Spleen (tissue), 7 donors: ENCODE results near the gene SLC12A6.
A peak's percentile ranks its signal among the peaks of the same experiment; 100 is the strongest.

Source experiments
- POLR2A ChIP-seq, 3 donors: fragments of 450-650 bp; IDR thresholded peaks; one replicate each; pipeline ENCODE4 v1.5.1; 2017; ENCODE audit warnings: antibody characterized with exemption in 3 of 3, mild to moderate bottlenecking in 1 of 3
- POLR2AphosphoS5 ChIP-seq, 3 donors: sonication (generic); formaldehyde crosslinking; IDR thresholded peaks; one replicate each; pipeline ENCODE4 v1.5.1; 2017; ENCODE audit warnings: antibody characterized with exemption in 3 of 3
- TF ChIP-seq, protein P1 (sequence below), 11 experiments: fragments of 200-600 bp in 7 of 11; fragments of 450-650 bp in 4 of 11; sonication (generic) in 4 of 11; IDR thresholded peaks in 8 of 11; conservative IDR thresholded peaks in 3 of 11; 1 replicate in 7 of 11; 2 replicates in 4 of 11; pipeline versions ENCODE4 v1.4.0 to v1.8.0; 2016 to 2021; ENCODE audit warnings: antibody characterized with exemption in 11 of 11, inconsistent platforms in 4 of 11, mild to moderate bottlenecking in 1 of 11
- donor health status: DM: no; HTN: no; CAD: no; lungs with moderate emphysema.
- donor health status: DM: no; HTN: no; CAD: no.
- donor health status: DM: no; HTN: no; CAD: no.

DNA sequence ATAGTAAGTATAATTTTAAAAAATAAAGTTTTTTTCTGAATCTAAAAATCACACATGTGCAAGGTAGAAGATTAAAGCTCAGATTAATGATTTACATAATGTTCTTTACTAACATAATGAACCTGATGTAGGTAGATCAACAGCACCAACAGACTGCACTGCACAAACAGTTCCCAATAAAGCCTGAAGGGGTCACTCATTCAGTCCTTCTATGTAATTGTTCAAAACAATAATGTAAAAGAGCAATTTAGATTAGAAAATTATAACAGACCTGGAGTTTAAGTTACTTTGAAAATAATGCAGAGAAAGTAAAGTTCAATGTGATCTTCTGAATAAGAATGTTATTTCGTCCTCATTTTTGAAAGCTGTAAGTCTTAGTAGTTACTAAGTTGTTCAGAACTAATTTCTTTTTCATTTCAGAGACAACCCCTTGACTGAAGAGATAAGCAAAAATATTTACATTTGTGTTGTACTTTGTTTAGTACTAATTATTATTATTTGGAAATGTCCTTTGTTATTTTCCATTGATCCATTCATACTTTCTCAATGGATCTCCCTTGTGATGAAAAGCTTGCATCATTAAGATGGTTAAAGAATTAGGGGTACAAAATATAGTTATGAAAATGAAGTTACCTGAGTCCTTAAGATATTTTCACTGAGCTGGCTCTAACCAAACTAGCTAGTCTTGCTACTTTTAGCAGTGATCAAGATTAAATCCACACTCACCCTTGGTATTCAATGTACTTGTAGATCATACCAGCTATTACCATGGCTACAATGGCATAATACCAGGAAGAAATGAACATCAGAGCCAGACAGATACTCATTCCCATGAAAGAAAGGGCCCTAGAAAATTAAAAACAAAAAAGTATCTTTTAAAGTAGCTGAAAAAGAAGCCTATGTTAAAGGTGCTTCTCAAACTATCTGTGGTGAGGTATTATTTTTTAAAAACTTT, 95.9 kb downstream of the SLC12A6 start:
- TF ChIP-seq, protein P1, sequence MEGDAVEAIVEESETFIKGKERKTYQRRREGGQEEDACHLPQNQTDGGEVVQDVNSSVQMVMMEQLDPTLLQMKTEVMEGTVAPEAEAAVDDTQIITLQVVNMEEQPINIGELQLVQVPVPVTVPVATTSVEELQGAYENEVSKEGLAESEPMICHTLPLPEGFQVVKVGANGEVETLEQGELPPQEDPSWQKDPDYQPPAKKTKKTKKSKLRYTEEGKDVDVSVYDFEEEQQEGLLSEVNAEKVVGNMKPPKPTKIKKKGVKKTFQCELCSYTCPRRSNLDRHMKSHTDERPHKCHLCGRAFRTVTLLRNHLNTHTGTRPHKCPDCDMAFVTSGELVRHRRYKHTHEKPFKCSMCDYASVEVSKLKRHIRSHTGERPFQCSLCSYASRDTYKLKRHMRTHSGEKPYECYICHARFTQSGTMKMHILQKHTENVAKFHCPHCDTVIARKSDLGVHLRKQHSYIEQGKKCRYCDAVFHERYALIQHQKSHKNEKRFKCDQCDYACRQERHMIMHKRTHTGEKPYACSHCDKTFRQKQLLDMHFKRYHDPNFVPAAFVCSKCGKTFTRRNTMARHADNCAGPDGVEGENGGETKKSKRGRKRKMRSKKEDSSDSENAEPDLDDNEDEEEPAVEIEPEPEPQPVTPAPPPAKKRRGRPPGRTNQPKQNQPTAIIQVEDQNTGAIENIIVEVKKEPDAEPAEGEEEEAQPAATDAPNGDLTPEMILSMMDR (IDR thresholded peaks at IDR 0.05 in 8 of 11, conservative IDR thresholded peaks at IDR 0.05 in 3 of 11): peak; percentile 57 to 89 (median 79)
- TF ChIP-seq POLR2A (IDR thresholded peaks at IDR 0.05): no peak
- TF ChIP-seq POLR2AphosphoS5 (IDR thresholded peaks at IDR 0.05): no peak
